Measurements from ENCODE around the gene CLIP2.

The CLIP2 gene

DNA sequence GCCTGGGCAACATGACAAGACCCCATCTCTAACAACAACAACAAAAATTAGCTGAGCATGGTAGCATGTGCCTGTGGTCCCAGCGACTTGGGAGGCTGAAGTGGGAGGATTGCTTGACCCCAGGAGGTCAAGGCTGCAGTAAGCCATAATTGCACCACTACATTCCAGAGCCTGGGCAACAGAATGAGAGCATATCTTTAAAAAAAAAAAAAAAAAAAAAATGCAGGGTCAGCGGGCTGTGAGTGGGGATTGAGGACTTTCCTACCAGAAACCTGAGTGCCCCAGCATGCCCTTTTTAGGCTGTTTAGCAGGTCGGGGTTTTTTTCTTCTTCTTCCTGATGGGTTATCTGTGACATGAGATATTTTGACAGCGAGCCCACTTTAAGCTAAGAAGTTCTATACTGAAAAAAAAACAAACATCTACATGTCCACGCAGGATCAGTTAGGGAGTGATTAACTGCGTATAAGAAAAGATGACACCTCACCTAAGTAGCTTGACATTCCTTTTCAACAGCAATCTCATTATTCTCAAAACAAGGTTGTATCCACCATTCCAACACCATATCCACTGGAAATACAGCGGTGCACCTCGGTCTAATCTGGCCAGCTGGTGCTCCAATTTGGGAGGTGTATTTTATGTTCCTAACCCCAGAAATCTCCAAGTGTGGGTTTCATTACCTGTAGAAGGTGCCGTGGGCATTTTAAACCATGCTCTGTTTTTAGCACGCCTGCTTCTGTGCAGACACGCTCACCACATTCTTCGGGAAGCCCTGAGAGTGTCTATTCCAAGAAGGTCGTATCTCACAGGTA, 21.2 kb upstream of the CLIP2 start:
- TF ChIP-seq, protein P1, sequence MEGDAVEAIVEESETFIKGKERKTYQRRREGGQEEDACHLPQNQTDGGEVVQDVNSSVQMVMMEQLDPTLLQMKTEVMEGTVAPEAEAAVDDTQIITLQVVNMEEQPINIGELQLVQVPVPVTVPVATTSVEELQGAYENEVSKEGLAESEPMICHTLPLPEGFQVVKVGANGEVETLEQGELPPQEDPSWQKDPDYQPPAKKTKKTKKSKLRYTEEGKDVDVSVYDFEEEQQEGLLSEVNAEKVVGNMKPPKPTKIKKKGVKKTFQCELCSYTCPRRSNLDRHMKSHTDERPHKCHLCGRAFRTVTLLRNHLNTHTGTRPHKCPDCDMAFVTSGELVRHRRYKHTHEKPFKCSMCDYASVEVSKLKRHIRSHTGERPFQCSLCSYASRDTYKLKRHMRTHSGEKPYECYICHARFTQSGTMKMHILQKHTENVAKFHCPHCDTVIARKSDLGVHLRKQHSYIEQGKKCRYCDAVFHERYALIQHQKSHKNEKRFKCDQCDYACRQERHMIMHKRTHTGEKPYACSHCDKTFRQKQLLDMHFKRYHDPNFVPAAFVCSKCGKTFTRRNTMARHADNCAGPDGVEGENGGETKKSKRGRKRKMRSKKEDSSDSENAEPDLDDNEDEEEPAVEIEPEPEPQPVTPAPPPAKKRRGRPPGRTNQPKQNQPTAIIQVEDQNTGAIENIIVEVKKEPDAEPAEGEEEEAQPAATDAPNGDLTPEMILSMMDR (IDR thresholded peaks at IDR 0.05; ENCODE audit: insufficient read depth, low read length, poor library complexity, severe bottlenecking) = no peak
- H3K27me3 ChIP-seq (replicated peaks; ENCODE audit: control insufficient read depth, insufficient read depth, low read length) = no peaks in the 10 kb centered on the region
- no peaks in the 10 kb centered on the region for H3K36me3 ChIP-seq (ENCODE audit: control insufficient read depth, insufficient read depth, low read length)
- H3K4me3 ChIP-seq (replicated peaks; ENCODE audit: low read depth, low read length) = no peak overlapping the region
- DNase-seq (ENCODE audit: extremely low read depth, insufficient read length) = no peak

DNA sequence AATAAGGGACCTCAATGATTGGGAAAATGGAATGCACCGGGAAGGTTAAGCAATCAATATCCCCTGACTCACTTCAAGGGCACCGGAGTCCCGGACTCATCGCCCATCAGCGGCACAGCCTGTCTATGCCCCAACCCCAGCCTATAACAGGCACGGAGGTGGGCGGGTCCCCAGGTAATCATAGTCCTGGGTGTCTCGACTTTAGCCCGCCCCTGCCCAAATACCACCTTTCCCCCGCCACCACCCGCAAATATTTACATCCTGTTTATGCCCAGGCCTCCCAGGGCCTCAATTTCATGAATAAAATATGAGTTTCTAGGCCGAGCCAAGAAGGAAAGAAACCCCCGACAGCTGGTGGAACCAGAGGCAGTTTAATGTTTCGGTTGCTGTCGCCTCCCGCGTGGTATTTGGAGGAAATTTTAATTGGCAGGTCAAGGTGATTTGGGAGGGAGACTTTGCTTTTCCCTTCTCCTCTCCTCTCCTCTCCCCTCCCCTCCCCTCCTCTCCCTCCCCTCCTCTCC, 19.4 kb upstream of the CLIP2 start:
- Histone ChIP-seq H3K36me3 (ENCODE audit: control insufficient read depth, insufficient read depth, low read length) (no peaks in the 10 kb centered on the region), H3K4me3 (replicated peaks; ENCODE audit: low read depth, low read length) (peak overlapping the region; percentile 52), H3K27me3 (replicated peaks; ENCODE audit: control insufficient read depth, insufficient read depth, low read length) (no peaks in the 10 kb centered on the region)
- TF ChIP-seq, protein P1 (IDR thresholded peaks at IDR 0.05; ENCODE audit: insufficient read depth, low read length, poor library complexity, severe bottlenecking) = no peak
- DNase-seq (ENCODE audit: extremely low read depth, insufficient read length) = peak; percentile 74

DNA sequence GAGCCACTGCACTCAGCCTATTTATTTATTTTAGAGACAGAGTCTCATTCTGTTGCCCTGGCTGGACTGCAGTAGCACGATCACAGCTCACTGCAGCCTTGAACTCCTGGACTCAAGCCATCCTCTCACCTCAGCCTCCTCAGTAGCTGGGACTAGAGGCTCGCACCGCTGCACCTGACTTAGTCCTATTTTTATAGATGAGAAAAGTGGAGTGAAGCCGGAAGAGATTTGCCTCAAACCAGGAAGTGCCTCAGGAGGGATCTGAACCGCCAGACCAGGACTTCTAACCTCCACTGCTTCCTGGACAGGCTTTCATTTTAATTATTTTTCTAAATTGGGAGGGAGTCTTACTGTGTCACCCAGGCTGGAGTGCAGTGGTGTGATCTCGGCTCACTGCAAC, 17.5 kb upstream of the CLIP2 start:
- Histone ChIP-seq H3K4me3 (replicated peaks; ENCODE audit: low read depth, low read length) (no peak overlapping the region), H3K27me3 (replicated peaks; ENCODE audit: control insufficient read depth, insufficient read depth, low read length) (no peaks in the 10 kb centered on the region), H3K36me3 (ENCODE audit: control insufficient read depth, insufficient read depth, low read length) (no peaks in the 10 kb centered on the region)
- peak; percentile 76 for DNase-seq (ENCODE audit: extremely low read depth, insufficient read length)
- TF ChIP-seq, protein P1 (IDR thresholded peaks at IDR 0.05; ENCODE audit: insufficient read depth, low read length, poor library complexity, severe bottlenecking) = no peak

DNA sequence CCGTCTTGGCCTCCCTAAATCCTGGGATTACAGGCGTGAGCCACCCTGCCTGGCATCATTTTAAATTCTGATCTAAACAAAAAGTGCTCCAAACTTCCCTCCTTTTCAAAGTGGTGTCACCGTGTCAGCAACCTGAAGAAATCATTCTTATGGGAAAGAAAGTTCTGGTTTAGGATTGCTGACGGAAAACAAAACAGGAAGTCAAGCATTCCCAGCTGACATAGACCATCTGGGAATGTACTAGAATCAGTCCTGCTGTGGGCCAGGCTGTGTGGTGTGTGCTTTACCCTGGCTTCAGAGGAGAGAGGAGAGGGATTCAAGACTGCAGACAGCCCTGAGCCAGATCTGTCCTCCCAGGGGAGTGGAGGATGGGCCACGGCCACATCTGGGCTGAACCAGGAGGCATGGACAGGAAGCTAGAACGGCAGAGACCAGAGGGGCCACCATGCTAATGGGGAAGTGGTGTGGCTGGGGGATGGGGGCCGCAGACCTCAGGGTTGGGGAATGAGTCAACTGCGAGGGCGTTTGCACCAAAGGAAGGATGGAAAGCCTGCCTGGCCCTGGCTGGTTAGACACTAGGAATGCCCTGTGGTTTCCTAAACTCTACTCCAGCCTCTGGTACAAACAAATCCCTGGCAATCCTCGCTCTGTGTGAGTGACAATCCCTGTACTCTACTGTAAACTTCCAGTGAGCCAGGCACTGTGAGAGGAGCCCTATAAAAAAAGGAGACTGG, 16.7 kb upstream of the CLIP2 start:
- TF ChIP-seq, protein P1 (IDR thresholded peaks at IDR 0.05; ENCODE audit: insufficient read depth, low read length, poor library complexity, severe bottlenecking) = no peak
- H3K36me3 ChIP-seq (ENCODE audit: control insufficient read depth, insufficient read depth, low read length) = no peaks in the 10 kb centered on the region
- DNase-seq (ENCODE audit: extremely low read depth, insufficient read length) = peak; percentile 94
- H3K27me3 ChIP-seq (replicated peaks; ENCODE audit: control insufficient read depth, insufficient read depth, low read length) = no peaks in the 10 kb centered on the region
- no peak overlapping the region for H3K4me3 ChIP-seq (replicated peaks; ENCODE audit: low read depth, low read length)

DNA sequence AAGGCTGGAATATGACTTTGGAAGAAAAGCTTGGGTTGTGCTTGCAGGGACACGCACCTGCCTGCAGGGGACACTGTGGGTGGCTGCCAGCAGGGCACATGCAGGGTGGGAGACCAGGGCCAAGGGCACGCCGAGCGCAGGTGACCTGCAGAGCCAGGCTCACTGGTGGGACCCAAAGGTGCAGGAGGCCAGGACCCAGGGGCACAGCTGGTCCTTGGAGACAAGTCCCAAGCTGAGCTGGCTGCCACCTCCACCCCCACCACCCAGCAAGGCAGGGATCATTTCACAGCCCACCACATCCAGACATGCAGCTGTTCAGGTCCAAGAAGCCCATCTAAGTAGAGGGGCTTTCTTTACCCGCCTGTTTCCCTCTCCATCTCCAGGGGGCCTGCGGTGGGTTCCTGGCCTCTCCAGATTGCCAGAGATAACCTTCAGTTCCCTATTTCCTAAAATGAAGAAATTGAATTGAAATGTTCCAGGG, 13.8 kb upstream of the CLIP2 start:
- H3K36me3 ChIP-seq (ENCODE audit: control insufficient read depth, insufficient read depth, low read length) = no peaks in the 10 kb centered on the region
- DNase-seq (ENCODE audit: extremely low read depth, insufficient read length) = no peak
- no peak overlapping the region for H3K4me3 ChIP-seq (replicated peaks; ENCODE audit: low read depth, low read length)
- TF ChIP-seq, protein P1 (IDR thresholded peaks at IDR 0.05; ENCODE audit: insufficient read depth, low read length, poor library complexity, severe bottlenecking) = peak; percentile 79
- no peaks in the 10 kb centered on the region for H3K27me3 ChIP-seq (replicated peaks; ENCODE audit: control insufficient read depth, insufficient read depth, low read length)

Data from GM06990 (cell line).